Testis (tissue), 2 donors: ENCODE results near the gene GMDS.

Experiments
- CTCF ChIP-seq, 3 experiments: fragments of 450-650 bp in 2 of 3; fragments of 200-600 bp in 1 of 3; sonication (generic) in 1 of 3; IDR thresholded peaks; one replicate each; pipeline ENCODE4 v1.5.1; 2016 to 2019; ENCODE audit warnings: antibody characterized with exemption in 3 of 3, mild to moderate bottlenecking in 2 of 3, moderate library complexity in 1 of 3
- POLR2A ChIP-seq: fragments of 450-650 bp; IDR thresholded peaks from one replicate; pipeline ENCODE4 v1.6.1; 2017; ENCODE audit warnings: antibody characterized with exemption, mild to moderate bottlenecking, moderate library complexity

DNA sequence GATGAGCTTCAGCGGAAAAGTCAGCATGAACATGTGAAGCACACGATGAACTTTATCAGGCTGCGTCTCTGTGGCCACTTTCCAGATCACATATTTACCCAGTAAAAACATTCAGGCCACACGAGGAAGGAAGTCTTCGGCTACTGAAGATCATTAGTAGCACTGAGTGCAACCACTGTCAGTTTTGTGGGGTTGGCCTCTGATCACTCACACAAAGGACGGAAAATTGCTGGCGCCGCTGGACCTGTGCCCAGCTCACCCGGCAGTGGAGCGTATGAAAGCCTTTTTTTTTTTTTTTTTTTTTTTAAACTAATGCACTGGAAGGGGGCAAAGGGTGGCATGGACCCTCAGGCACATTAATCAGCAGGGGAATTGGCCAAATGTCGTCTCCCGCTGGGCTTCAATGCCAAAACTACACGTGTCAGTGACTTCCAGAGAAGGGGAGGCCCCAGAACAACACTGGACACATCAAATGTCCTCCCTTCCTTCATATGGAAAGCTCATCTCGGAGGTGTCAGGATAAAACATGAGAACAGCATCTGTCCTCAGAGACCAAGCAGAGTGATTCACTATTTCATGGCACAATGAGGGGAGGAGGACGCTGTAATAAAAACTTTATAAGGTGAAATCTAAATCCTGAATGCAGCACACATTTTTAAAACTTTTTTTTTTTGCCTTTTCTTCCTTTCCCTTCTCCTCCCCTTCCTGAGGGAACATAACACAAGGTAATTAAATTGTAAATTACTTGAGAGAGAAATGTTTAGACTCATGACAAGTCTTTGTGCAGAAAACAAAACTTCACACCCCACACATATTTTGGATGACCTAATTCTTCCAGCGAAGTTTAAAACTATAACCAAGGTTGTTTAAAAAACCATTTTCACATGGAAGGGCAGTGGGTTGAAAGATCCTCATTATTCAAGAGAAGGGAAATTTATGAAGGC lies 412.3 kb downstream of the GMDS start:
- no peak for TF ChIP-seq CTCF (IDR thresholded peaks at IDR 0.05)
- no peak for TF ChIP-seq POLR2A
